Ascending aorta (tissue), 2 donors: Measurements from ENCODE around the gene FBXL2. TPM values are rescaled to one million over a fixed set of nuclear protein-coding genes. Genes with fewer than 3 reads are reported as not detected.
A peak's percentile ranks its signal among the peaks of the same experiment; 100 is the strongest.
"Not testable (repeated sequence)": the region's sequence is repeated elsewhere in the genome, so short reads cannot be mapped to it uniquely, and the experiment has no call there.

Source experiments
- DNase-seq, 2 donors: peaks; one replicate each; pipeline ENCODE4 v3.0.0-alpha.2; 2019; ENCODE audit warnings: low spot score in 2 of 2
- H3K27ac ChIP-seq, 2 donors: fragments of 200-600 bp; sonication (generic); one replicate each; pipeline ENCODE4 v1.5.1; 2016 to 2017; ENCODE audit warnings: mild to moderate bottlenecking in 1 of 2
- H3K27me3 ChIP-seq: fragments of 200-600 bp; sonication (generic); one replicate; pipeline ENCODE4 v1.5.1; 2017
- H3K36me3 ChIP-seq, 2 donors: fragments of 200-600 bp; sonication (generic); one replicate each; pipeline ENCODE4 v1.5.1; 2016
- H3K4me1 ChIP-seq, 2 donors: fragments of 200-600 bp; sonication (generic); one replicate each; pipeline ENCODE4 v1.5.1; 2016 to 2017; ENCODE audit warnings: mild to moderate bottlenecking in 1 of 2
- H3K4me3 ChIP-seq, 2 donors: fragments of 200-600 bp; sonication (generic); one replicate each; pipeline ENCODE4 v1.5.1; 2016 to 2017; ENCODE audit warnings: mild to moderate bottlenecking in 1 of 2
- H3K9me3 ChIP-seq, 2 donors: fragments of 200-600 bp; sonication (generic); one replicate each; pipeline ENCODE4 v1.5.1; 2016
- CTCF ChIP-seq, 3 experiments: fragments of 200-600 bp in 2 of 3; fragments of 450-650 bp in 1 of 3; sonication (generic) in 2 of 3; IDR thresholded peaks; one replicate each; pipeline ENCODE4 v1.5.1; 2016 to 2019; ENCODE audit warnings: antibody characterized with exemption in 3 of 3, mild to moderate bottlenecking in 1 of 3, moderate library complexity in 1 of 3
- intact Hi-C: fragments of 100-400 bp; cut with DNase I; formaldehyde crosslinking; loops from one replicate; pipeline ENCODE4 v1.15.1; 2023
- total RNA-seq: library from RNA; depleted of rRNA; stranded (reverse); fragments of >200 nt; gene quantifications from one replicate; pipeline ENCODE4 v1.1.0, GENCODE V29; 2016

The FBXL2 gene
- total RNA-seq, 1 donor from 2014 or later, result 33.4 TPM

DNA sequence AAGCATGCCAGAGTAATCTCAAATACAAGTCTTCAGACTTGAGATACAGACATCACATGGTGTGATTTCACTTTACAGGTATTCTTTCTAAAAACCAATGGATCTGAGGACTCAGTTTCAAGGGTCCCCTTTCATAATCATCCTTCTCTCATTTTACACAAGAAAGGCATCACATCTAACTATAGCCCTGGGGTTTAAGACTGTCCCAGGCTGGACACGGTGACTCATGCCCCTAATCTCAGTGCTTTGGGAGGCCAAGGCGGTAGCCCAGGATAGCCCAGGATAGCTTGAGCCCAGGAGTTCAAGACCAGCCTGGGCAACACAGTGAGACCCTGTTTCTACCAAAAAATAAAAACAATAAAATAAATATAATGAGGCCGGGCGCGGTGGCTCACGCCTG is 126.5 kb downstream of the FBXL2 start:
- Histone ChIP-seq H3K27me3 (no peaks in the 10 kb centered on the region), H3K36me3 (peaks cover 70 to 84% of the 10 kb centered on the region in 2 donors), H3K9me3 (no peaks in the 10 kb centered on the region), H3K4me1 (no peaks in the 10 kb centered on the region), H3K27ac (no peak overlapping the region), H3K4me3 (no peak overlapping the region)
- no peak for TF ChIP-seq CTCF (IDR thresholded peaks at IDR 0.05)
- DNase-seq, result no peak
- intact Hi-C loops, result no loop called here

GRCh38 chr3:33410816-33411215 is 133.6 kb downstream of the FBXL2 start:
- H3K4me3 ChIP-seq, intact Hi-C loops, H3K9me3 ChIP-seq, H3K27me3 ChIP-seq, H3K27ac ChIP-seq, DNase-seq, H3K4me1 ChIP-seq: not testable (repeated sequence)
- H3K36me3 ChIP-seq, result peaks cover 55 to 57% of the 10 kb centered on the region in 2 donors

GRCh38 chr3:33417066-33417673 is 139.9 kb downstream of the FBXL2 start:
- intact Hi-C loops, result no loop called here
- H3K4me1 ChIP-seq, result no peaks in the 10 kb centered on the region
- no peaks in the 10 kb centered on the region for H3K27me3 ChIP-seq
- H3K27ac ChIP-seq, result no peak overlapping the region
- TF ChIP-seq CTCF (IDR thresholded peaks at IDR 0.05), result no peak
- no peak for DNase-seq
- no peaks in the 10 kb centered on the region for H3K9me3 ChIP-seq
- H3K36me3 ChIP-seq, result peaks cover 31 to 34% of the 10 kb centered on the region in 2 donors
- H3K4me3 ChIP-seq, result no peak overlapping the region

DNA sequence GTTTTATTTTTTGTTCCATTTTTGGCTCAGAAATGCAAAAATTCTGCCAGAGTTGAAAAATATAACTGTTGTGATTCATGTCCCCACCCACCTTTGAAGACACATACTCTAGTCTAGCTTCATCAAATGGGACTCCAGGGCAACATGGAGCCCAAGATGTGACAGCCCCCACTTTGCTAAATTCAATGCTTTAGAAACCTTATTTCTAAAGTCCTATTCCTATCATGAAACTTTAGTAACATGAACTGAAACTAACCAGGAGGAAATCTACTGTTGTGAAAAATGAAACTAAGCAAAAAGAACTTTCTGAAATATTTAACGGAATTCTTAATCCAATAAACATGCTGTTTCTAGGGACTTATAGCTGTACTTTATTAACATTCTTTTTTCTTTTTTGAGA is 142.7 kb downstream of the FBXL2 start:
- DNase-seq, result no peak
- no peaks in the 10 kb centered on the region for H3K9me3 ChIP-seq
- H3K36me3 ChIP-seq, result peaks cover 34 to 41% of the 10 kb centered on the region in 2 donors

DNA sequence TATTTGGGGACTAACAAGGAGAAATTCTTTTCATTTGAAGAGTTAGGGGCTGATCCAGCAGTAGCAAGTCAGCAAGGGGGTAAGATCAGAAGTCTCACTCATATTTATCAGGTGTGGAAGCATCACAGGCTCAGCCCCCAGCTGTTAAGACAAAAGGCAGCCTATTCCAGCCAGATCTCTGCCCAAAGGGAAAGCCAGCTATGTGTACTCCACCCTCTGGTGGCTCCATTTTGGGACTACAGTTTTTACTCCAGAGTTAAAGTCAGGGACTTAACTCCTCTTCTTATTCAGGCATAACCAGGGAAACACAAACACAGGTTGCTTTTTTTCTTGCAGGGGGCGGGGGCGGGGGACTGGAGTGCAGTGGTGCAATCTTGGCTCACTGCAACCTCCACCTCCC is 143.7 kb downstream of the FBXL2 start:
- no peaks in the 10 kb centered on the region for H3K27me3 ChIP-seq
- H3K4me3 ChIP-seq, result no peak overlapping the region
- DNase-seq, result no peak
- intact Hi-C loops, result no loop called here
- H3K4me1 ChIP-seq, result peaks cover 0 to 3% of the 10 kb centered on the region in 2 donors
- no peak overlapping the region for H3K27ac ChIP-seq
- no peaks in the 10 kb centered on the region for H3K9me3 ChIP-seq
- TF ChIP-seq CTCF (IDR thresholded peaks at IDR 0.05), result no peak
- H3K36me3 ChIP-seq, result peaks cover 31 to 41% of the 10 kb centered on the region in 2 donors

More for the DNA sequence above, 142.7 kb downstream of the FBXL2 start:
- peak overlapping the region in 1 of 2 donors; percentile 0 for H3K27ac ChIP-seq
- H3K27me3 ChIP-seq, result no peaks in the 10 kb centered on the region
- intact Hi-C loops, result no loop called here
- H3K4me1 ChIP-seq, result peaks cover 0 to 3% of the 10 kb centered on the region in 2 donors
- H3K4me3 ChIP-seq, result no peak overlapping the region
- no peak for TF ChIP-seq CTCF (IDR thresholded peaks at IDR 0.05)

- DNase-seq, result no peak
- Histone ChIP-seq H3K4me1 (peaks cover 6 to 15% of the 10 kb centered on the region in 2 donors), H3K36me3 (peaks cover 25 to 36% of the 10 kb centered on the region in 2 donors), H3K4me3 (no peak overlapping the region), H3K27me3 (no peaks in the 10 kb centered on the region), H3K9me3 (no peaks in the 10 kb centered on the region), H3K27ac (peak overlapping the region in 1 of 2 donors; percentile 37)
- TF ChIP-seq CTCF (IDR thresholded peaks at IDR 0.05), result no peak
- intact Hi-C loops, result no loop called here
These were observed 147.6 kb downstream of the FBXL2 start for GRCh38 chr3:33424606-33425452.
